Choroid plexus epithelial cell (primary cell): ENCODE measurements around the gene CHCHD6.
A peak's percentile ranks its signal among the peaks of the same experiment; 100 is the strongest.

Source experiments
- DNase-seq: peaks from one replicate; pipeline ENCODE4 v3.0.0-alpha.2; 2010; ENCODE audit warnings: low read depth
- H3K4me3 ChIP-seq: 2 replicates; pipeline ENCODE4 v1.5.1; 2011; ENCODE audit warnings: low read depth, mild to moderate bottlenecking, control low read depth, low read length, moderate library complexity
- TF ChIP-seq, protein P1 (sequence below): conservative IDR thresholded peaks from 2 replicates; pipeline ENCODE4 v1.5.1; 2011; ENCODE audit warnings: low read depth, mild to moderate bottlenecking, control low read depth, inconsistent platforms, low read length, moderate library complexity

Gene CHCHD6

DNA sequence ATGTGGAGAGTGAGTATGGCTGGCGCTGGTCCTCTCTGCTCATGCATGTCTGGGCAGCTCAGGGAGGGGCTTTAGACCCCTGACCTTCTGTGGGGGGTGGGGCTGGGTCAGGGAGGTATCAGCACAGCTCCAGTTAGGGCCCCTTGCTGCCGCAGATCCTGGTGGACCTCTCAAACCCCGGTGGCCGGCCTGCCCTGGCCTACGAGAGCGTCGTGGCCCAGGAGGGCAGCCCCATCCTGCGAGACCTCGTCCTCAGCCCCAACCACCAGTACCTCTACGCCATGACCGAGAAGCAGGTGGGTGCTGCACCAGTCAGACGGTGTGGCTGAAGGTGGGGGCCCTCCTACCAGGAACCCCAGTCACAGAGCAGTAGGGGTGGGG, 299.1 kb downstream of the CHCHD6 start:
- no peak for DNase-seq
- no peak overlapping the region for H3K4me3 ChIP-seq
- TF ChIP-seq, protein P1, sequence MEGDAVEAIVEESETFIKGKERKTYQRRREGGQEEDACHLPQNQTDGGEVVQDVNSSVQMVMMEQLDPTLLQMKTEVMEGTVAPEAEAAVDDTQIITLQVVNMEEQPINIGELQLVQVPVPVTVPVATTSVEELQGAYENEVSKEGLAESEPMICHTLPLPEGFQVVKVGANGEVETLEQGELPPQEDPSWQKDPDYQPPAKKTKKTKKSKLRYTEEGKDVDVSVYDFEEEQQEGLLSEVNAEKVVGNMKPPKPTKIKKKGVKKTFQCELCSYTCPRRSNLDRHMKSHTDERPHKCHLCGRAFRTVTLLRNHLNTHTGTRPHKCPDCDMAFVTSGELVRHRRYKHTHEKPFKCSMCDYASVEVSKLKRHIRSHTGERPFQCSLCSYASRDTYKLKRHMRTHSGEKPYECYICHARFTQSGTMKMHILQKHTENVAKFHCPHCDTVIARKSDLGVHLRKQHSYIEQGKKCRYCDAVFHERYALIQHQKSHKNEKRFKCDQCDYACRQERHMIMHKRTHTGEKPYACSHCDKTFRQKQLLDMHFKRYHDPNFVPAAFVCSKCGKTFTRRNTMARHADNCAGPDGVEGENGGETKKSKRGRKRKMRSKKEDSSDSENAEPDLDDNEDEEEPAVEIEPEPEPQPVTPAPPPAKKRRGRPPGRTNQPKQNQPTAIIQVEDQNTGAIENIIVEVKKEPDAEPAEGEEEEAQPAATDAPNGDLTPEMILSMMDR: no peak

DNA sequence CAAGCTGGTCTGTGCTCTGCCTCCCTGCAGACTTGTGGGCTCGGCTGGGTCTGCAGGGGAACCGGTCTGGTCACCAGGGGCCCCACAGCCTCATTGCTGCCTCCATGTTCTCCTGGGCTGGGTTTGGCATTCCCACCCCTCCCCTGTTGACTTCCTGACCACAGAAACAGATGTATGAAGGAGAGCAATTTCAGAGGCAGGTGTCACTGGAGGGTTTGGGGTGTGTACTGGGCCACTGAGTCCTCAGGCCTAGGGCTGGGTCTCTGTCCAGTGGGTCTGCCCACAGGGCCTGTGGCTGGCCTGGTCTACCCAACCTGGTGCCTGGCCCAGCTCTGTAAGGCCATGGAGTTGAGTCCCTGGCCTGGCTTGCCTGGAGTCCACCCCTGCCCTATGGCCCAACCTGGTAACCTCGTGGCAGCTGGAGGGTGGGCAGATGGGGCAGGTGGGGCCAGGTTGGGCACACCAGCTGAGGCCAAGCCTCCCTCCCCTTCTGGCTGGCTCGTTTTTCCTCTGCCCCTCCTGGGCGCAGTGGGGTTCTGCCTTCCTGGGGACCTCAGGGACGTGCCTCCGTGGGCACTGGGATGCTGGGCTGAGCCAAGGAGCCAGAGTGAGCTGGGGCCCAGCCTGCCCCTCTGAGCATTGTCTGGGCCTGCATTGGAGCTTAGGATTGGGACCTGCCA, 299.7 kb downstream of the CHCHD6 start:
- DNase-seq: no peak
- no peak overlapping the region for H3K4me3 ChIP-seq
- TF ChIP-seq, protein P1: no peak

DNA sequence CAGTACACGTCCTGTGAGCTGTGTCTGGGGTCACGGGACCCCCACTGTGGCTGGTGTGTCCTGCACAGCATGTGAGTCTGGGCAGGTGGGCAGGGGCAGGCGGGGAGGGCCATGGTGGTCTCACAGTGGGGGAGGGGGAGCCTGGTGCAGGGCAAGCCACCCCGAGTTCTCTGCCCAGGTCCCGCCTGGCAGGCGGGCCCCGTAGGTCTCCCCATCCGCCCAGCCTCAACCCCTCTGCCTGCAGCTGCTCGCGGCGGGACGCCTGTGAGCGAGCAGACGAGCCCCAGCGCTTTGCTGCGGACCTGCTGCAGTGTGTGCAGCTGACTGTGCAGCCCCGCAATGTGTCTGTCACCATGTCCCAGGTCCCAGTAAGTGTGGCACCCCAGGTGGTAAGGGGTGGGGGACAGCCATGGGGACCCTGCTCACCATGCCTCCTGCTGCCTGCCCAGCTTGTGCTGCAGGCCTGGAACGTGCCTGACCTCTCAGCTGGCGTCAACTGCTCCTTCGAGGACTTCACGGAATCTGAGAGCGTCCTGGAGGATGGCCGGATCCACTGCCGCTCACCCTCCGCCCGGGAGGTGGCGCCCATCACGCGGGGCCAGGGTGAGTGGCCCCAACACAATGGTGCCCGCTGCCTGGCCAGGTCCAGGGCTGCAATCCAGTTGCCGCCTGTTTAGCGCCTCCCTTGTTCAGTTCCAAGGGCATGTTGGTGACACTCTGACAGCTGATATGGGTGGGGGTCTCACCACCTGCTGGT, 300.8 kb downstream of the CHCHD6 start:
- TF ChIP-seq, protein P1: no peak
- no peak overlapping the region for H3K4me3 ChIP-seq

DNA sequence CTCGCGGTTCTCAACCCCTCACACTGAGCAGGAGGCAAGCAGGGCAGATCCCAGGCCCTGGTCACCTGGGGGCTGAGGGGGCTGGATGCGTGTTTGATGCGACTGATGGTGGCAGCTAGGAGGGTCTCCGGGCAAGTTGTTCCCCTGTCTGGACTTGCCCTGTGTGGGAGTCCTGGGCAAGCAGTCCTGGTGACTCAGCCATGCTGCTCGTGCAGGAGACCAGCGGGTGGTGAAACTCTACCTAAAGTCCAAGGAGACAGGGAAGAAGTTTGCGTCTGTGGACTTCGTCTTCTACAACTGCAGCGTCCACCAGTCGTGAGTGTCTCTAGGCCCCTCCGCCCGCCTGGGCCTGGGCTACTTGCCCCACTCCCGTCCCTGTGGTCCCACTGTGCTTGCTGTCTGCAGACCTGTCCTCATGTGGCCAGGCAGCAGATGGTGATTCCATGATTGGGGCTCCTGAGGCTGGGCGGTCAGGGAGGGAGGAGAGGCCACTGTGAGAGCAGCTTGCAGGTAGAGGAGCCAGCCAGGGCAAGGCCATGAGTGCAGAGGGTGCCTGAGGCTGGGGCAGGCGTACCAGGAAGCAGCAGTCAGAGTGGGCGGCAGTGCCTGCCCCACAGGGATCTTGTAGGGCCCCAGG, 301.9 kb downstream of the CHCHD6 start:
- H3K4me3 ChIP-seq: no peak overlapping the region
- DNase-seq: peak; percentile 68
- TF ChIP-seq, protein P1: no peak

More for the DNA sequence above, 300.8 kb downstream of the CHCHD6 start:
- DNase-seq: no peak

DNA sequence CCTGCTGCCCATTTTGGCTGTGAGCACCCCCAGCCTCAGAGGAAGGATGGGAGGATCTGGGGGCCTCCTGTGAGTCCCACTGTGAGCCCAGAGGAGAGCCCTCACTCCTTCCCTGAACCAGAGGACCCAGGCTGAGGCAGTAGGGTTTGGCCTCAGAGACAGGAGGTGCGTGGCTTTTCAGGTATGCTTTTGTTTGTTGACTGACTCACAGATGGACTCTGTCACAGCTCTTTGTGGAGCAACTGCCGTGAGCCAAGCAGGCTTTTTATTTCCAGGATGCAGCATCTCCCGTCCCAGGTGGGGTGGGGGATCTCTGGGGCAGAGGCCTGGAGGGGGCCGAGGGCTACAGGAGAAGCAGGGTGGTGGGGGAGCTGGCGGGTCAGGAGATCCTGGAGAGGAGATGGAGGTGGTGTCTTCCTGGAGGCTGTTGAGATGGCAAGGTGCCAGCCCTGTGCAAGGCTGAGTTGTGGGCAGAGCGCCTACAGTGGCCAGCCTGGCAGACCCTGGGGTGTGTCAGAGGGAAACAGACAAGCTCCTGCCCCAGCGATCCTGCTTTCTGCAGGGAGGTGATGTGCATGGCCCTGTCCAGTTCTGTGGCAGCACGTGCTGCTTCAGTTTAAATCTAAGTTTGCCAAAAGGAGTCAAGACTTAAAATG, 302.9 kb downstream of the CHCHD6 start:
- H3K4me3 ChIP-seq: no peak overlapping the region
- DNase-seq: no peak
- TF ChIP-seq, protein P1: no peak

DNA sequence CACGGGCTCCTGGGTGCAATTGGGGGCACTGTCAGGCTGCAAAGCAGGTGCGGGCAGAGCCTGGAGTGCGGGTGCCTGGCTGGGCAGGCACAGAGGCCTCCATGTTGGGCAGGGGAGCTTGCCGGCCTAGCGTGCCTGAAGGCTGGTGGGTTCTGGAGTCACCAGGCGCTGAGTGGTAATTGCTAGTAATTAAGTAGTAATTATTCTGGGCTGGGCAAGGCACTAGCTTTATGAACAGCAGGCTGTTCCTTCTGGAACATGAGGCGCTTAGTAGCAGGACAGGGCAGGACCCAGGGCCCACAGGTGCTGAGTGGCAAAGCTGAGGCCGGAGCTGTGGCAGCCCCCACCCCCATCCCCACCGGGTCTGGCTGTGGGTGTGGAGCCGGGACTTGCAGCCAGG, 304.2 kb downstream of the CHCHD6 start:
- TF ChIP-seq, protein P1: no peak
- H3K4me3 ChIP-seq: no peak overlapping the region

More for the DNA sequence above, 304.2 kb downstream of the CHCHD6 start:
- no peak for DNase-seq
